HepG2 (cell line): Measurements from ENCODE around the gene ZNF831. TPM values are rescaled to one million over a fixed set of nuclear protein-coding genes. Genes with fewer than 3 reads are reported as not detected.
A peak's percentile ranks its signal among the peaks of the same experiment; 100 is the strongest.

Experiments
- CENPX ChIP-seq: sonication (generic); formaldehyde crosslinking; IDR thresholded peaks from 2 replicates; pipeline ENCODE4 v1.9.0; 2021; ENCODE audit warnings: mild to moderate bottlenecking, missing genetic modification reagents, moderate library complexity
- CHD4 ChIP-seq: fragments of 200-600 bp; sonication (generic); IDR thresholded peaks from 2 replicates; pipeline ENCODE4 v1.7.0; 2017; ENCODE audit warnings: mild to moderate bottlenecking, low read length, borderline replicate concordance
- GZF1 ChIP-seq: sonication (generic); formaldehyde crosslinking; IDR thresholded peaks from 2 replicates; pipeline ENCODE4 v1.5.1; 2020; ENCODE audit warnings: mild to moderate bottlenecking, missing genetic modification reagents
- HOMEZ ChIP-seq: IDR thresholded peaks from 2 replicates; pipeline ENCODE4 v1.6.1; 2016; ENCODE audit warnings: low read depth
- HOXD1 ChIP-seq: sonication (generic); formaldehyde crosslinking; IDR thresholded peaks from 2 replicates; pipeline ENCODE4 v1.5.0; 2020; ENCODE audit warnings: missing genetic modification reagents
- ISX ChIP-seq: sonication (generic); formaldehyde crosslinking; conservative IDR thresholded peaks from 2 replicates; pipeline ENCODE4 v1.5.0; 2020; ENCODE audit warnings: missing genetic modification reagents
- KLF16 ChIP-seq, 2 experiments: sonication (generic) in 1 of 2; formaldehyde crosslinking in 1 of 2; IDR thresholded peaks; 2 replicates each; pipeline versions ENCODE4 v1.6.1 to v1.8.0; 2016 to 2023; ENCODE audit warnings: missing genetic modification reagents in 2 of 2, missing compliant biosample characterization in 1 of 2
- NFIB ChIP-seq: sonication (generic); formaldehyde crosslinking; IDR thresholded peaks from 2 replicates; pipeline ENCODE4 v1.9.0; 2021; ENCODE audit warnings: missing genetic modification reagents, mild to moderate bottlenecking, borderline replicate concordance
- PATZ1 ChIP-seq: sonication (generic); formaldehyde crosslinking; IDR thresholded peaks from 2 replicates; pipeline ENCODE4 v1.4.0; 2020; ENCODE audit warnings: missing genetic modification reagents
- RBM39 ChIP-seq: fragments of 200-400 bp; formaldehyde crosslinking; IDR thresholded peaks from one replicate; pipeline ENCODE4 v1.6.1; 2018; ENCODE audit warnings: antibody characterized with exemption, mild to moderate bottlenecking, low read depth, low read length; ENCODE audit not compliant: poor library complexity, severe bottlenecking
- ZBTB10 ChIP-seq: sonication (generic); formaldehyde crosslinking; IDR thresholded peaks from 2 replicates; pipeline ENCODE4 v1.4.0; 2020; ENCODE audit warnings: missing genetic modification reagents, borderline replicate concordance
- ZNF136 ChIP-seq: sonication (generic); formaldehyde crosslinking; IDR thresholded peaks from 2 replicates; pipeline ENCODE4 v1.8.1; 2022; ENCODE audit warnings: low read depth, mild to moderate bottlenecking, moderate library complexity, missing genetic modification reagents
- ZNF205 ChIP-seq: IDR thresholded peaks from 2 replicates; pipeline ENCODE4 v1.6.1; 2018; ENCODE audit warnings: missing biosample characterization, missing genetic modification reagents
- ZNF343 ChIP-seq: sonication (generic); formaldehyde crosslinking; IDR thresholded peaks from 2 replicates; pipeline ENCODE4 v1.4.0; 2020; ENCODE audit warnings: mild to moderate bottlenecking, missing genetic modification reagents
- ZNF614 ChIP-seq: IDR thresholded peaks from 2 replicates; pipeline ENCODE4 v1.6.1; 2018; ENCODE audit warnings: missing biosample characterization, missing genetic modification reagents, inconsistent platforms, borderline replicate concordance
- polyA plus RNA-seq, 8 experiments: library from polyadenylated mRNA; depleted of rRNA in 3 of 8; stranded (reverse) in 7 of 8; unstranded in 1 of 8; fragments of >200 nt; fragmentation: Illumina TruSeq in 4 of 8; extraction: Trizol in 4 of 8; gene quantifications; 2 replicates each; pipeline versions ENCODE4 v1.2.1 to v1.2.3, GENCODE V29; 2011 to 2016; ENCODE audit warnings: low read depth in 4 of 8, missing spikeins in 1 of 8, mixed read lengths in 1 of 8; ENCODE audit not compliant: insufficient read depth in 1 of 8
- total RNA-seq, 5 experiments: library from RNA; depleted of rRNA; stranded (reverse); fragments of >200 nt; fragmentation: Illumina TruSeq; extraction: Trizol; gene quantifications; 2 replicates each; pipeline ENCODE4 v1.2.3, GENCODE V29; 2016; ENCODE audit warnings: low read depth in 1 of 5
- TF ChIP-seq, protein P1 (sequence below): sonication (generic); formaldehyde crosslinking; IDR thresholded peaks from 2 replicates; pipeline ENCODE4 v1.5.0; 2020; ENCODE audit warnings: missing genetic modification reagents
- TF ChIP-seq, protein P2 (sequence below): sonication (generic); formaldehyde crosslinking; IDR thresholded peaks from 2 replicates; pipeline ENCODE4 v1.8.1; 2022; ENCODE audit warnings: low read depth, mild to moderate bottlenecking, missing genetic modification reagents

ZNF831 gene
- total and polyA plus RNA-seq, 2 of the 13 experiments (the other 11 are each of a cell fraction or from before 2014, with no cell fraction given) = not detected

GRCh38 chr20:59222253-59223181 lies 58.9 kb downstream of the ZNF831 start (continued):
- TF ChIP-seq ZNF614 (CRISPR knock-in tag) (no peak), NFIB (CRISPR knock-in tag) (no peak), ISX (CRISPR knock-in tag) (0 out of 2 replicates have a peak, but pooled peaks have one; percentile 32), ZNF205 (CRISPR knock-in tag) (no peak), HOMEZ (CRISPR knock-in tag) (no peak), ZBTB10 (CRISPR knock-in tag) (no peak), KLF16 (CRISPR knock-in tag; IDR thresholded peaks at IDR 0.05) (peak in 1 of 2 experiments; percentile 60; a peak in 1 of 4 replicates), ZNF136 (CRISPR knock-in tag) (0 out of 2 replicates have a peak, but pooled peaks have one; percentile 39), HOXD1 (CRISPR knock-in tag) (no peak), GZF1 (CRISPR knock-in tag) (no peak), RBM39 (no peak), CHD4 (no peak), CENPX (CRISPR knock-in tag) (no peak), PATZ1 (CRISPR knock-in tag) (peak; percentile 50), ZNF343 (CRISPR knock-in tag) (no peak)
- TF ChIP-seq, protein P1, sequence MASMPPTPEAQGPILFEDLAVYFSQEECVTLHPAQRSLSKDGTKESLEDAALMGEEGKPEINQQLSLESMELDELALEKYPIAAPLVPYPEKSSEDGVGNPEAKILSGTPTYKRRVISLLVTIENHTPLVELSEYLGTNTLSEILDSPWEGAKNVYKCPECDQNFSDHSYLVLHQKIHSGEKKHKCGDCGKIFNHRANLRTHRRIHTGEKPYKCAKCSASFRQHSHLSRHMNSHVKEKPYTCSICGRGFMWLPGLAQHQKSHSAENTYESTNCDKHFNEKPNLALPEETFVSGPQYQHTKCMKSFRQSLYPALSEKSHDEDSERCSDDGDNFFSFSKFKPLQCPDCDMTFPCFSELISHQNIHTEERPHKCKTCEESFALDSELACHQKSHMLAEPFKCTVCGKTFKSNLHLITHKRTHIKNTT (CRISPR knock-in tag) = no peak
- TF ChIP-seq, protein P2, sequence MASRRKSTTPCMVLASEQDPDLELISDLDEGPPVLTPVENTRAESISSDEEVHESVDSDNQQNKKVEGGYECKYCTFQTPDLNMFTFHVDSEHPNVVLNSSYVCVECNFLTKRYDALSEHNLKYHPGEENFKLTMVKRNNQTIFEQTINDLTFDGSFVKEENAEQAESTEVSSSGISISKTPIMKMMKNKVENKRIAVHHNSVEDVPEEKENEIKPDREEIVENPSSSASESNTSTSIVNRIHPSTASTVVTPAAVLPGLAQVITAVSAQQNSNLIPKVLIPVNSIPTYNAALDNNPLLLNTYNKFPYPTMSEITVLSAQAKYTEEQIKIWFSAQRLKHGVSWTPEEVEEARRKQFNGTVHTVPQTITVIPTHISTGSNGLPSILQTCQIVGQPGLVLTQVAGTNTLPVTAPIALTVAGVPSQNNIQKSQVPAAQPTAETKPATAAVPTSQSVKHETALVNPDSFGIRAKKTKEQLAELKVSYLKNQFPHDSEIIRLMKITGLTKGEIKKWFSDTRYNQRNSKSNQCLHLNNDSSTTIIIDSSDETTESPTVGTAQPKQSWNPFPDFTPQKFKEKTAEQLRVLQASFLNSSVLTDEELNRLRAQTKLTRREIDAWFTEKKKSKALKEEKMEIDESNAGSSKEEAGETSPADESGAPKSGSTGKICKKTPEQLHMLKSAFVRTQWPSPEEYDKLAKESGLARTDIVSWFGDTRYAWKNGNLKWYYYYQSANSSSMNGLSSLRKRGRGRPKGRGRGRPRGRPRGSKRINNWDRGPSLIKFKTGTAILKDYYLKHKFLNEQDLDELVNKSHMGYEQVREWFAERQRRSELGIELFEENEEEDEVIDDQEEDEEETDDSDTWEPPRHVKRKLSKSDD (CRISPR knock-in tag) = no peak
